NCI-H2081 (cell line): ENCODE measurements around the gene PXMP2.

Source experiments
- DNase-seq, 2 experiments: peaks; one replicate each; lab custom pipeline; 2025; lab: John Stamatoyannopoulos, UW

The PXMP2 gene

GRCh38 chr12:132723015-132723763, 35.8 kb downstream of the PXMP2 start:
- DNase-seq = no peak

- no peak for DNase-seq
Observed at GRCh38 chr12:132723764-132724140, 36.4 kb downstream of the PXMP2 start.

- DNase-seq = no peak
Observed at GRCh38 chr12:132724506-132725241, 37.3 kb downstream of the PXMP2 start.

- DNase-seq = no peak
Observed at GRCh38 chr12:132726386-132726785, 39.0 kb downstream of the PXMP2 start.

- DNase-seq = no peak
Observed at GRCh38 chr12:132727091-132727794, 39.9 kb downstream of the PXMP2 start.

GRCh38 chr12:132728502-132728901, 41.1 kb downstream of the PXMP2 start:
- DNase-seq = no peak

GRCh38 chr12:132729541-132730320, 42.3 kb downstream of the PXMP2 start:
- DNase-seq = no peak

GRCh38 chr12:132730353-132730752, 43.0 kb downstream of the PXMP2 start:
- DNase-seq = no peak

GRCh38 chr12:132731574-132731973, 44.2 kb downstream of the PXMP2 start:
- DNase-seq = no peak

- DNase-seq = no peak
Observed at GRCh38 chr12:132734206-132734605, 46.8 kb downstream of the PXMP2 start.

- no peak for DNase-seq
Observed at GRCh38 chr12:132735496-132735895, 48.1 kb downstream of the PXMP2 start.

GRCh38 chr12:132736378-132736777, 49.0 kb downstream of the PXMP2 start:
- no peak for DNase-seq

GRCh38 chr12:132736913-132737312, 49.5 kb downstream of the PXMP2 start:
- DNase-seq = no peak

GRCh38 chr12:132739600-132740312, 52.4 kb downstream of the PXMP2 start:
- DNase-seq = no peak

- DNase-seq = no peak
Observed at GRCh38 chr12:132740313-132740646, 52.9 kb downstream of the PXMP2 start.

- no peak for DNase-seq
Observed at GRCh38 chr12:132740652-132741051, 53.3 kb downstream of the PXMP2 start.

- DNase-seq = no peak
Observed at GRCh38 chr12:132741620-132742019, 54.2 kb downstream of the PXMP2 start.

- DNase-seq = no peak
Observed at GRCh38 chr12:132743831-132744230, 56.4 kb downstream of the PXMP2 start.

- no peak for DNase-seq
Observed at GRCh38 chr12:132746613-132747012, 59.2 kb downstream of the PXMP2 start.

- no peak for DNase-seq
Observed at GRCh38 chr12:132747395-132747794, 60.0 kb downstream of the PXMP2 start.

GRCh38 chr12:132747896-132748295, 60.5 kb downstream of the PXMP2 start:
- DNase-seq = no peak

- DNase-seq = no peak
Observed at GRCh38 chr12:132748319-132748718, 60.9 kb downstream of the PXMP2 start.
